ENCODE measurements around the gene DSG2.

- TF ChIP-seq GATA2 (IDR thresholded peaks at IDR 0.05; ENCODE audit: low read depth, low read length): no peak
- TF ChIP-seq GATA3 (IDR thresholded peaks at IDR 0.05; ENCODE audit: low read depth, low read length): no peak
These were observed 5.3 kb upstream of the DSG2 start for GRCh38 chr18:31492671-31493070.
